ENCODE measurements around the gene MPND. TPM values are rescaled to one million over a fixed set of nuclear protein-coding genes. Genes with fewer than 3 reads are reported as not detected.
A peak's percentile ranks its signal among the peaks of the same experiment; 100 is the strongest.

Gene MPND
- total RNA-seq (10 to 100 TPM; 10.8 to 13.0 TPM), polyA plus RNA-seq (ENCODE audit: insufficient read length in 2 of 2) (10 to 100 TPM; 42.6 to 47.4 TPM)
- long read RNA-seq, donor 1, transcript MPND-207 (13 exons, 1,611 nt), result major isoform, 5 of 60 reads
- long read RNA-seq, donor 1, partial matches to known transcripts, result 52 of 60 reads
- long read RNA-seq, donor 1, other reads (novel, unspliced or antisense), result 0 of 60 reads
- long read RNA-seq, donor 2, partial matches to known transcripts, result 0 of 2 reads
- long read RNA-seq, donor 2, other reads (novel, unspliced or antisense), result 0 of 2 reads
- long read RNA-seq, donor 3, partial matches to known transcripts, result 0 of 3 reads
- long read RNA-seq, donor 3, other reads (novel, unspliced or antisense), result 0 of 3 reads
- long read RNA-seq, donor 4, partial matches to known transcripts, result 0 of 3 reads
- long read RNA-seq, donor 4, other reads (novel, unspliced or antisense), result 0 of 3 reads

DNA sequence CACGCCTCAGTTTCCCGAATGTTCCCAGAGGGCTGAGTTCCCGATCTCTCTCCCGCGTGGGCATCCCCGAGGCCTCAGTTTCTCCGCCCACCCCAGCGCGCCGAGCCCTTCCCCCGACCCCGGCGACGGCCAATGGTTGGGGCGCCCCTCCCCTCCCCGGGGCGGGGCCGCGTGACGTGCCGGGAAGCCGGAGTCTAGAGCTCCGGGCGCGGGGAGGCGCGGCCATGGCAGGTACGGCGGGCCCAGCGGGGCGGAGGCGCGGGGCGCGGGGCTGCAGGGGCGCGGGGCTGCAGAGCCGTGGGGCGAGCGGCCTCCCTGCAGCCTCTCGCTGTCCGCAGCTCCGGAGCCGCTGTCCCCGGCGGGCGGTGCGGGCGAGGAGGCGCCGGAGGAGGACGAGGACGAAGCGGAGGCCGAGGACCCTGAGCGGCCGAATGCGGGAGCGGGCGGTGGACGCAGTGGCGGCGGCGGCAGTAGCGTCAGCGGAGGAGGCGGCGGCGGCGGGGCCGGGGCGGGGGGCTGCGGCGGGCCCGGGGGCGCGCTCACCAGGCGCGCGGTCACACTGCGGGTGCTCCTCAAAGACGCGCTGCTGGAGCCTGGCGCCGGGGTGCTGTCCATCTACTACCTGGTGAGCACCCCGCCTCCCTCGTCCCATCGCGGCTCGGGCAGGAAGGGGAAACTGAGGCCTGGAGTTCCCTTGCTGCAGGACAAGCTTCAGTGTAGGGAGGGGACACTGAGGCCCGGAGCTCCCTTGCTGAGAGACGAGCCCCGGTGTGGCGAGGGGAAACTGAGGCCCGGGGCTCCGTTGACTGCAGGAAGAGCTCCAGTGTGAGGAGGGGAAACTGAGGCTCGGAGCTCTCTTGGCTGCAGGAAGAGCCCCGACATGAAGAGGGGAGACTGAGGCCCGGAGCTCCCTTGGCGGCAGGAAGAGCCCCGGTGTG is at the start of gene MPND:
Gene MPND, plus strand, starts transcription at position 193 of the 938 bp plus-strand sequence. Its CDS starts 32 bp downstream, at position 225.
- peak within 1 kb of the TSS; percentile 99 for H3K27ac ChIP-seq (ENCODE audit: low read depth, low read length)
- 6% methylated on average over 101 of the region's 101 CpGs for WGBS (ENCODE audit: insufficient coverage)

GRCh38 chr19:4294389-4294788 is 49.0 kb upstream of the MPND start:
- Histone ChIP-seq H3K27me3 (ENCODE audit: control insufficient read depth, insufficient read depth, low read length) (peaks cover 2% of the 10 kb centered on the region), H3K4me3 (ENCODE audit: low read depth, low read length) (no peak overlapping the region), H3K36me3 (ENCODE audit: control insufficient read depth, insufficient read depth, low read length) (peaks cover 9% of the 10 kb centered on the region), H3K27ac (ENCODE audit: low read depth, low read length) (no peak overlapping the region), H3K4me1 (ENCODE audit: control insufficient read depth, insufficient read depth, low read length) (peaks cover 18% of the 10 kb centered on the region), H3K9me3 (ENCODE audit: control insufficient read depth, insufficient read depth, low read length) (no peaks in the 10 kb centered on the region)
- no peak for DNase-seq (ENCODE audit: low read depth in 4 of 6, low spot score in 6 of 6)
- WGBS (ENCODE audit: insufficient coverage), result 47% methylated on average over 5 of the region's 10 CpGs

More for the DNA sequence above, at the start of gene MPND:
- peaks cover 31% of the 10 kb centered on the region for H3K4me1 ChIP-seq (ENCODE audit: control insufficient read depth, insufficient read depth, low read length)
- no peaks in the 10 kb centered on the region for H3K27me3 ChIP-seq (ENCODE audit: control insufficient read depth, insufficient read depth, low read length)
- DNase-seq (ENCODE audit: low read depth in 4 of 6, low spot score in 6 of 6), result peak; percentile 85 to 98 (median 90)
- peaks cover 20% of the 10 kb centered on the region for H3K36me3 ChIP-seq (ENCODE audit: control insufficient read depth, insufficient read depth, low read length)
- peak within 1 kb of the TSS; percentile 89 for H3K4me3 ChIP-seq (ENCODE audit: low read depth, low read length)
- no peaks in the 10 kb centered on the region for H3K9me3 ChIP-seq (ENCODE audit: control insufficient read depth, insufficient read depth, low read length)

DNA sequence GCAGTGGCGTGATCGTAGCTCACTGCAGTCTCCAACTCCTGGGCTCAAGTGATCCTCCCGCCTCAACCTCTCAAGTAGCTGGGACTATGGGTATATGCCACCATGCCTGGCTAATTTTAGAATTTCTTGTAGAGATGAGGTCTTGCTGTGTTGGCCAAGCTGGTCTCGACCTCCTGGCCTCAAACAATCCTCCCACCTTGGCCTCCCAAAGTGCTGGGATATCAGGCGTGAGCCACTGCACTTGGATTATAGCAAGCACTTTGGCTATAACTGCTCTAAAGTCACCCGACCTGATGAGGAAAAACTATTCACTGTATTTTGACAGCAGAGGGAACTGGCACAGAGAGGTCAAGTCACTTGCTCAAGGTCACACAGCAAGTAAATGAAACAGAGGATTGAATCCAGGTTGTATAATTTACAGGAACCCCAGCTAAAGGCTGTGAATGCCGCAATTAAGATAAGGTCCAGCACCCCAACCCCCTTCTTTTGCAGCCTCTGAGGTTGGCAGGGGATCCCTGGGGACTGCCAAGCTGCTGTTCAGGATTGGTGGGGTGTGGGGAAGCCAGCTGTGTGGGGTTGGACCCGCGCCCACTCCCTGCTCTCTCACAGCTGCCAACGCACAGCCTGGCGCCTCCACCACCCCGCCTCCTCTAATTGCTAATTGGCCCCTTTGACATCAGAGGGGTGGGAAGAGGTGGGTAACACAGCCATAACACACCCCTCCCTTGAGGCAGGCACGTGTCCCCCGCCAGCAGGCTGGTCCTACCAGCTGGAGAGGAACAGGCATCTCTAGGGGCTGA is 47.2 kb upstream of the MPND start:
- H3K4me1 ChIP-seq (ENCODE audit: control insufficient read depth, insufficient read depth, low read length), result peaks cover 18% of the 10 kb centered on the region
- H3K4me3 ChIP-seq (ENCODE audit: low read depth, low read length), result no peak overlapping the region
- H3K27me3 ChIP-seq (ENCODE audit: control insufficient read depth, insufficient read depth, low read length), result peaks cover 2% of the 10 kb centered on the region
- no peaks in the 10 kb centered on the region for H3K9me3 ChIP-seq (ENCODE audit: control insufficient read depth, insufficient read depth, low read length)
- peak in 3 of 6 donors; percentile 51 to 87 (median 78) for DNase-seq (ENCODE audit: low read depth in 4 of 6, low spot score in 6 of 6)
- 77% methylated on average over 5 of the region's 14 CpGs for WGBS (ENCODE audit: insufficient coverage)
- peaks cover 3% of the 10 kb centered on the region for H3K36me3 ChIP-seq (ENCODE audit: control insufficient read depth, insufficient read depth, low read length)
- H3K27ac ChIP-seq (ENCODE audit: low read depth, low read length), result no peak overlapping the region

DNA sequence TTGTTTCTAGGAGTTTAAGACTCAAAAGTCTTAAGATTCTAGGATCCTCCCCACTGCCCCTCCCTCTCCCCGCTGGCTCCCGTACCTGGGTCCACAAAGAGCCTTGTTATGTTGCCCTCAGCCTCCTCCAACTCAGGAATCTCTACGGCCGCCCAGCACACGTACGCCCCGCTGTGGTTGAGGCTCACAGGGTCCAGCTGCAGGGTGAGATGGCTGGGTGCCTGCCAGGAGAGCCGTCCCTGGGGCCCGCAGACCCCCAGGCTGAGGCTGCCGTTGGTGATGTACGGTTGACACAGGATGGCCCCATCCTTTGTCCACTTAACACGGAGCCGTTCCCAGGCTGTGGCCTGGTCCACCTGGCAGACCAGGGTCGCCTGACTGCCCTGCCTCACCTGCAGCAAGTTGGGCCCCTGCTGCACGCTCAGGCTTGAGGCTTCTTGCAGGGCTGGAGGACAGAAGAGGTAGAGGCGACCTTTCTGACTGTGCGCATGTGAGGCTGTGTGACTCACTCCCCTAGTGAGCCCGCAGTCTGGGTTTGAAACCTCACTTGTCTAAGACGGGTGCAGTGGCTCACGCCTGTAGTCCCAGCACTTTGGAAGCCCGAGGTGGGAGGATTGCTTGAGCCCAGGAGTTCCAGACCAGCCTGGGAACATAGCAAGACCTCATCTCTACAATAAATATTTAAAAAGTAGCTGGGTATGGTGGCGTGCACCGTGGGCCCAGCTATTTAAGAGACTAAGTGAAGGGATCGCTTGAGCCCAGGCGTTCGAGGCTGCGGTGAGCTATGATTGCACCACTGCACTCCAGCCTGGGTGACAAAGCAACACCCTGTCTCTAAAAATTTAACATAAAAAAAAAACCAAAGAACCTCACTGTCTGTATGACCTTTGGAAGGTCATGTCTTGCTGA is 45.2 kb upstream of the MPND start:
- Histone ChIP-seq H3K27ac (ENCODE audit: low read depth, low read length) (no peak overlapping the region), H3K9me3 (ENCODE audit: control insufficient read depth, insufficient read depth, low read length) (no peaks in the 10 kb centered on the region), H3K4me3 (ENCODE audit: low read depth, low read length) (no peak overlapping the region), H3K36me3 (ENCODE audit: control insufficient read depth, insufficient read depth, low read length) (no peaks in the 10 kb centered on the region), H3K4me1 (ENCODE audit: control insufficient read depth, insufficient read depth, low read length) (peaks cover 14% of the 10 kb centered on the region), H3K27me3 (ENCODE audit: control insufficient read depth, insufficient read depth, low read length) (peaks cover 2% of the 10 kb centered on the region)
- 51% methylated on average over 19 of the region's 27 CpGs for WGBS (ENCODE audit: insufficient coverage)
- DNase-seq (ENCODE audit: low read depth in 4 of 6, low spot score in 6 of 6), result no peak

GRCh38 chr19:4298810-4299550 is 44.4 kb upstream of the MPND start:
- Histone ChIP-seq H3K36me3 (ENCODE audit: control insufficient read depth, insufficient read depth, low read length) (no peaks in the 10 kb centered on the region), H3K27me3 (ENCODE audit: control insufficient read depth, insufficient read depth, low read length) (peaks cover 2% of the 10 kb centered on the region)

DNA sequence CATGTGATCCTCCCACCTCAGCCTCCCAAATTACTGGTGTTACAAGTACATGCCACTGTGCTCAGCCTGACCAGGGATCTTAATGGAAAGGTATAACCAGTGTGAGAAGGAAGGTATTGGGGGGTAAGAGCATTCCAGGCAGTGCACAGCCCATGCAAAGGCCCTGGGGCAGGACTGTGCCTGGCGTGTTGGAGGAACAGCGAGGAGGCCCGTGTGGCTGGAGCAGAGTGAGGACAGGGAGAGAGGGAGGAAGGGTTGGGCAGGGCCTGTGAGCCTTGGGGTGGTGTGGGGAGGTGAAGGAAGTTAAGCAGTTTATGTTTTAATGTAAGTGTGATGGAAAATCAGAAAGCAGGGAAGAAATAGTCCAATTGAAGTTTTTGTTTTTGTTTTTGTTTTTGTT is 42.8 kb upstream of the MPND start:
- 100% methylated on average over 3 of the region's 3 CpGs for WGBS (ENCODE audit: insufficient coverage)
- Histone ChIP-seq H3K36me3 (ENCODE audit: control insufficient read depth, insufficient read depth, low read length) (peaks cover 3% of the 10 kb centered on the region), H3K27me3 (ENCODE audit: control insufficient read depth, insufficient read depth, low read length) (peaks cover 2% of the 10 kb centered on the region), H3K27ac (ENCODE audit: low read depth, low read length) (no peak overlapping the region), H3K9me3 (ENCODE audit: control insufficient read depth, insufficient read depth, low read length) (no peaks in the 10 kb centered on the region), H3K4me3 (ENCODE audit: low read depth, low read length) (no peak overlapping the region), H3K4me1 (ENCODE audit: control insufficient read depth, insufficient read depth, low read length) (peaks cover 28% of the 10 kb centered on the region)
- DNase-seq (ENCODE audit: low read depth in 4 of 6, low spot score in 6 of 6), result no peak

More at GRCh38 chr19:4298810-4299550, 44.4 kb upstream of the MPND start:
- Histone ChIP-seq H3K9me3 (ENCODE audit: control insufficient read depth, insufficient read depth, low read length) (no peaks in the 10 kb centered on the region), H3K4me3 (ENCODE audit: low read depth, low read length) (no peak overlapping the region), H3K27ac (ENCODE audit: low read depth, low read length) (no peak overlapping the region), H3K4me1 (ENCODE audit: control insufficient read depth, insufficient read depth, low read length) (peaks cover 17% of the 10 kb centered on the region)
- 76% methylated on average over 2 of the region's 8 CpGs for WGBS (ENCODE audit: insufficient coverage)
- DNase-seq (ENCODE audit: low read depth in 4 of 6, low spot score in 6 of 6), result no peak

GRCh38 chr19:4301590-4302242 is 41.6 kb upstream of the MPND start:
- 41% methylated on average over 6 of the region's 13 CpGs for WGBS (ENCODE audit: insufficient coverage)
- Histone ChIP-seq H3K27ac (ENCODE audit: low read depth, low read length) (no peak overlapping the region), H3K4me1 (ENCODE audit: control insufficient read depth, insufficient read depth, low read length) (peaks cover 21% of the 10 kb centered on the region), H3K36me3 (ENCODE audit: control insufficient read depth, insufficient read depth, low read length) (peaks cover 14% of the 10 kb centered on the region), H3K27me3 (ENCODE audit: control insufficient read depth, insufficient read depth, low read length) (peaks cover 2% of the 10 kb centered on the region), H3K9me3 (ENCODE audit: control insufficient read depth, insufficient read depth, low read length) (no peaks in the 10 kb centered on the region), H3K4me3 (ENCODE audit: low read depth, low read length) (no peak overlapping the region)
- no peak for DNase-seq (ENCODE audit: low read depth in 4 of 6, low spot score in 6 of 6)

DNA sequence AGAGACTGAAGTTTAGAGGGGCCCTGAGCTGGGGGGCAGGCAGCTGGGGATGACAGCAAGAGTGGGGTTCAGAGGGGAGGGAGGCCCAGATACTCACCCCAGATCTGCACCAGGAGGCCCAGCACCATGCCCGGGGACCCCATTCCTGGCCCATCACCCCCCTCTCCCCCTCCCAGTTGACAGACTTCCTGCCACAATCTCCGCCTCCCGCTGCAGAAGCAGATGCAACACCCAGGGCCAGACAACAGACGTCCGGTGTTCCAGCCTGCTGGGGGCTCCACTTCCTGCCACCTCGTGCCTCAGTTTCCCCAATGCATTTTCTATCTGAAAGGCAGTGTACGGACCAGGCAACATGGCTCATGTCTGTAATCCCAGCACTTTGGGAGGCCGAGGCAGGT is 41.1 kb upstream of the MPND start, which contains the start of gene TMIGD2:
Gene TMIGD2, minus strand, starts transcription at position 147 of the 398 bp plus-strand sequence. Its CDS starts 4 bp downstream, at position 143.
- 71% methylated on average over 6 of the region's 8 CpGs for WGBS (ENCODE audit: insufficient coverage)
- Histone ChIP-seq H3K36me3 (ENCODE audit: control insufficient read depth, insufficient read depth, low read length) (peaks cover 19% of the 10 kb centered on the region), H3K27ac (ENCODE audit: low read depth, low read length) (no peak within 1 kb of the TSS), H3K27me3 (ENCODE audit: control insufficient read depth, insufficient read depth, low read length) (peaks cover 2% of the 10 kb centered on the region), H3K9me3 (ENCODE audit: control insufficient read depth, insufficient read depth, low read length) (no peaks in the 10 kb centered on the region), H3K4me3 (ENCODE audit: low read depth, low read length) (no peak within 1 kb of the TSS), H3K4me1 (ENCODE audit: control insufficient read depth, insufficient read depth, low read length) (peaks cover 15% of the 10 kb centered on the region)
- no peak for DNase-seq (ENCODE audit: low read depth in 4 of 6, low spot score in 6 of 6)
